ENCODE results near the gene PEBP1.

DNA sequence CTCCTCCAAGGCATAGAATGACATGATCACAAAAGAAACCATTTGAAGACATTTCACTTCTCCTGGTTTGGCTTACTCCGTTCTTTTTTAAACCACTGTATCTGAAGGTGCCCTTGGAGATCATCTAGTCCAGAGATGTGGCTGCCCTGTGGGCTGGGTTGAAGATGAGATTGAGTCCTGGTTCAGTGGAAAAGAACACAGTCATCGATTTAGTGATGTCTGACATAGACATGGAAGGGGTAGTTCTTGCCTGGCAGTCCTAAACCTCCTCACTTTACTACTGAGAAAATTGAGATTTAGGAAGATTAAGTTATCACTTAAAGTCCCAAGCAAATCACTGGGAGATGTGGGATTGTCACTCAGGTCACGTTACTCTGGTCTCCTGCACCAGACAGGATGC, 34.9 kb upstream of the PEBP1 start:
- TF ChIP-seq EZH2 (IDR thresholded peaks at IDR 0.05; ENCODE audit: borderline replicate concordance) (no peak), EZH2phosphoT487 (IDR thresholded peaks at IDR 0.05; ENCODE audit: low read depth, severe bottlenecking, unreplicated experiment) (no peak)
- TF ChIP-seq, protein P1, sequence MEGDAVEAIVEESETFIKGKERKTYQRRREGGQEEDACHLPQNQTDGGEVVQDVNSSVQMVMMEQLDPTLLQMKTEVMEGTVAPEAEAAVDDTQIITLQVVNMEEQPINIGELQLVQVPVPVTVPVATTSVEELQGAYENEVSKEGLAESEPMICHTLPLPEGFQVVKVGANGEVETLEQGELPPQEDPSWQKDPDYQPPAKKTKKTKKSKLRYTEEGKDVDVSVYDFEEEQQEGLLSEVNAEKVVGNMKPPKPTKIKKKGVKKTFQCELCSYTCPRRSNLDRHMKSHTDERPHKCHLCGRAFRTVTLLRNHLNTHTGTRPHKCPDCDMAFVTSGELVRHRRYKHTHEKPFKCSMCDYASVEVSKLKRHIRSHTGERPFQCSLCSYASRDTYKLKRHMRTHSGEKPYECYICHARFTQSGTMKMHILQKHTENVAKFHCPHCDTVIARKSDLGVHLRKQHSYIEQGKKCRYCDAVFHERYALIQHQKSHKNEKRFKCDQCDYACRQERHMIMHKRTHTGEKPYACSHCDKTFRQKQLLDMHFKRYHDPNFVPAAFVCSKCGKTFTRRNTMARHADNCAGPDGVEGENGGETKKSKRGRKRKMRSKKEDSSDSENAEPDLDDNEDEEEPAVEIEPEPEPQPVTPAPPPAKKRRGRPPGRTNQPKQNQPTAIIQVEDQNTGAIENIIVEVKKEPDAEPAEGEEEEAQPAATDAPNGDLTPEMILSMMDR (IDR thresholded peaks at IDR 0.05; ENCODE audit: poor library complexity) = no peak

All from hepatocyte (in vitro differentiated cells).